ENCODE results near the gene POLR1G. TPM values are rescaled to one million over a fixed set of nuclear protein-coding genes. Genes with fewer than 3 reads are reported as not detected.

The POLR1G gene
- total RNA-seq, 1 experiment from 2014 or later, result 30.5 TPM

- TF ChIP-seq RAD21 (IDR thresholded peaks at IDR 0.05; ENCODE audit: low read depth) (no peak), ATF3 (IDR thresholded peaks at IDR 0.05) (no peak)
These were observed 38.7 kb downstream of the POLR1G start (continued) for GRCh38 chr19:45445139-45445538.

- peaks cover 0 to under 1% of the 10 kb centered on the region in 2 experiments; a peak in 1 of 4 replicates for H3K9me3 ChIP-seq (ENCODE audit: control insufficient read depth in 1 of 2, insufficient read depth in 1 of 2, low read depth in 1 of 2, low read length in 2 of 2)
- no peak overlapping the region for H2AFZ ChIP-seq (ENCODE audit: low read depth, low read length, poor library complexity, severe bottlenecking)
- no peak for ATAC-seq
- no peak overlapping the region for H3K9ac ChIP-seq (ENCODE audit: low read length)
- no peaks in the 10 kb centered on the region for H3K27me3 ChIP-seq (ENCODE audit: insufficient read depth, low read length)
- intact Hi-C loops (cut with micrococcal nuclease), result no loop called here
- H4K20me1 ChIP-seq (ENCODE audit: insufficient read depth), result no peaks in the 10 kb centered on the region
- TF ChIP-seq CBX3 (IDR thresholded peaks at IDR 0.05; ENCODE audit: low read depth) (peak; percentile 55; the same call in 1 of the 2 replicates), MAX (IDR thresholded peaks at IDR 0.05) (peak; percentile 33; the same call in 1 of the 2 replicates), ZFX (IDR thresholded peaks at IDR 0.05) (no peak), CTCF (IDR thresholded peaks at IDR 0.05 in 2 of 3, conservative IDR thresholded peaks at IDR 0.05 in 1 of 3; ENCODE audit: borderline replicate concordance in 1 of 3, insufficient read depth in 1 of 3, low read depth in 2 of 3, low read length in 2 of 3) (peak; percentile 51 to 60 (median 52); a peak in 5 of 6 replicates), EZH2 (IDR thresholded peaks at IDR 0.05) (no peak)
- no peak overlapping the region for H3K4me2 ChIP-seq (ENCODE audit: low read length)
- peaks cover 39 to 64% of the 10 kb centered on the region in 2 experiments for H3K4me1 ChIP-seq (ENCODE audit: control insufficient read depth in 1 of 2, insufficient read depth in 2 of 2, low read length in 2 of 2)
- no peak overlapping the region for H3K4me3 ChIP-seq (replicated peaks in 1 of 2; ENCODE audit: low read depth in 1 of 2, low read length in 2 of 2)
- ChIA-PET RAD21 (ENCODE audit: low non-redundant PET in 1 of 2, low total read pairs in 2 of 2, uncharacterized antibody in 2 of 2, unreplicated experiment in 2 of 2) (no interaction called here), CTCF (interaction anchor here (1.0 kb wide), 1 partner anchor 21 kb away, joined by 5 read pairs; the partner anchor contains the start of gene FOSB), POLR2A (no interaction called here)
- H3K9me2 ChIP-seq (ENCODE audit: insufficient read depth), result no peaks in the 10 kb centered on the region
- no TSS peak for BruUV-seq (replicated peaks)
- no peaks in the 10 kb centered on the region for H3K79me2 ChIP-seq (ENCODE audit: insufficient read depth, low read length)
- no peak overlapping the region for H3K27ac ChIP-seq (ENCODE audit: low read depth, low read length)
- no peaks in the 10 kb centered on the region for H3K36me3 ChIP-seq (ENCODE audit: control insufficient read depth in 1 of 2, insufficient read depth in 2 of 2, low read length in 2 of 2)
- DNase-seq (ENCODE audit: low read depth, low spot score), result no peak
These were observed 39.9 kb downstream of the POLR1G start for GRCh38 chr19:45446295-45446694.

Data from HCT116 (cell line).